HG02763 (cell line): ENCODE results near the gene NTF3.

Experiments
- ATAC-seq: cut with Tn5 transposase; IDR thresholded peaks from one replicate; pipeline ENCODE4 v1.9.1; 2021; ENCODE audit warnings: mild to moderate bottlenecking, moderate library complexity; ENCODE audit not compliant: unreplicated experiment

Gene NTF3

DNA sequence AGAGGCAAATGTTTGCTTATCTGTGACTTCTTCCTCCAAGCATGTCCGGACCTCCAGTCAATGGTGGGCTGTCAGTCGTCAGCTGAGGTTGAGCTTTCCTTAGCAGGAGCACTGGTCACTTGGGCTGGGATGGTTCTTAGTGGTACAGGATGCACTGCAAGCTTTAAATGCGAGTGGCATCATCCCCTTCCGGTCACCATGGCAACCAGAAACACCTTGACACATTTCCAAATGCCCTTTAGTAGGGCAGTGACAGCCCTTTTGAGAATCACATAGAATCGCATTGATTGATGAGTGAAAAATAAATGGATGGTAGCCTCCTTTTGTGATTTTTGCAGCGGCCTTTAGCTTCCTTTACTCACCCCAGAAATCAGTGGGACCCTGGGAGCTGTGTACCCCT is 24.1 kb downstream of the NTF3 start:
- ATAC-seq: no peak

GRCh38 chr12:5456906-5457305 is 25.0 kb downstream of the NTF3 start:
- ATAC-seq: no peak

- ATAC-seq: no peak
Measured at GRCh38 chr12:5458229-5459050, 26.5 kb downstream of the NTF3 start.

DNA sequence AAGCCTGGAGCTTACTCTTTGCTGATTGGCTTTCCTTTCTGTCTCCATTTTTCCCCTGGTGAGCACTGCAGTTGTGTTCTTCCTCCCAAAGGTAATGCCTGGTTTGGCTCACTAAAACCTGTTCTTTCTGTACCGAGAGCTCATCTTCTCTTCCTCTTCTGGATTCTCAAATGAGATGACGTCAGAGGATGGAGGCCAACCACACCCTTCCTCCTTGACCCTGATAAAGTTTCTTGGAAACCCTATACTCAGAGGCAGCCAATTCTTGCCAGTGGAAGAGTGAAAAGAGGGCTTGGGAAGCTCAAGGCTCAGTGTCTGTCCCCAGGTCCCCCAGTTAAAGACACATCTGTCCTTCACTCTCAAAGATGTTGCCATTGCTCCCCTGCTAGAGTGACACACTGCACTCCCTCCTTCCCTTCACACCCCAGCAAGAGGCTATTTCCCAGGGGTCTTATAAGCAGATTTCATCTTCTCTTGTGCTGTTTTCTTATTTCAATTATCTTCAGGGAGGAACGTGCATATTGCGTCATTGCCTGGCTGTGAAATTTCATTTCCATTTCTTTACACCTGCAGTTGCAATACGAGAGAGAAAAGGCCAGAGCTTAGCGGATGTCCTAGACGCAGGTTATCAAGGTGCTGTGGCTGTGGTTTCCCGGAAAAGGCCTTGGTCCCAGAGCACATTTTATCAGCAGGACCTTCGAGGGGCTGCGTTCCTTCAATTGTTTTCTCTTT is 27.3 kb downstream of the NTF3 start:
- ATAC-seq: no peak

- ATAC-seq: no peak
Measured at GRCh38 chr12:5460817-5461216, 28.9 kb downstream of the NTF3 start.

DNA sequence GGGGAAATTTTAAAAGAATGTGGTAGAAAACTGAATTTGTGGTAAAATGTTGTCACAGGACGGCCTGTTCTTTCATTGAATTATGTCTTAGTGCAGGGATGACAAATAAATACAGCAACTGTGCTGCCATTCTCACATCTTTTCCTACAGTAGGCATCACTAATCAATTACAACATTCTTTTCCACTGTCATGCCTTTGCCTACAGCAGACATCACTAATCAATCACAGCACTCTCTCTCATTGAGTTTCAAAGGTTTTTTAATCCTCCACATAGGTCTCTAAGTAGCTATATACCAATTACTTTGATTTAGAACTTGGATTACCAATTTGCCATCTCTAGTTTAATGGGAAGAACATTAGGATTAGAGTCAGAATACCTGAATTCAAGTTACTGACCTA is 30.1 kb downstream of the NTF3 start:
- ATAC-seq: no peak

GRCh38 chr12:5464096-5464495 is 32.2 kb downstream of the NTF3 start:
- no peak for ATAC-seq

GRCh38 chr12:5465384-5465783 is 33.5 kb downstream of the NTF3 start:
- ATAC-seq: no peak

DNA sequence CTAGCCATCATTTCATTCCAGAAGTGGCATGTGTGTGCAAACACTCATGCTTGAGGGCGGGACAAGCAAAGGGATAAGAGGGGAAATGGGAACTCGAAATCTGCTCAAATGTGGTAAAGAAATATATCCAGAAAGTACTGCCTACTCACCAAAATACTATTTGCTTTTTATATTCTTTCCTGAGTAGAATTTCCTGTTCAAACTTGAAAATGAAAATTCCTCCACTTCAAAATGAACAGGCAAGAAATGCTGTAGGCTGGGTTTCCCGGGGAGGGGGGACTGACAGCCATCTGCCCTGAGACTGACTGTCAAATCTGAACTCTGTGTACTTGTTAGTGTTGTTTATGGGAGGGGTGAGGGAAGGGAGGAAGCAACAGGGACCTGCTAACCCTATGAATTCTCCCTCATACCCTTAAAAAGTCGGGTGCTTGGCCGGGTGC is 34.6 kb downstream of the NTF3 start:
- ATAC-seq: no peak

DNA sequence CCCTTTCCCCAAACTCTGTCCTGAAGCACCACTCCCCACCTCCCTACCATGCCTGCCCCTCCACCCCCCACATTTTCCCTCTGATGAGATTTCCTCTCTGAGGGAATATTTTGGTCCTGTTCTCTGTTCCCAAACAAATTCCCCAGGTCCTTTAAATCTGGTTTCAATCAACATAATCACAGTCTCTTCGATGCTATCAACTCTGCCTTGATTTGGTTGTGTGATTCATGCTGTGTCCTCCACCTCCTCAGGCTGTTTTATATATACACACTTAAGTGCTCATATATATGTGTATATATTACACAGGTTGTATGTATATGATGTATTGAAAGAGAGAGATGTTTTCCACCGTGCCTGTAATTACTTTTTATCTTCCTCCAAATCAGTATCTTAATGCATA is 36.0 kb downstream of the NTF3 start:
- ATAC-seq: no peak

- no peak for ATAC-seq
Measured at GRCh38 chr12:5470221-5470620, 38.3 kb downstream of the NTF3 start.

- no peak for ATAC-seq
Measured at GRCh38 chr12:5470703-5471102, 38.8 kb downstream of the NTF3 start.

GRCh38 chr12:5473076-5473782 is 41.3 kb downstream of the NTF3 start:
- no peak for ATAC-seq

DNA sequence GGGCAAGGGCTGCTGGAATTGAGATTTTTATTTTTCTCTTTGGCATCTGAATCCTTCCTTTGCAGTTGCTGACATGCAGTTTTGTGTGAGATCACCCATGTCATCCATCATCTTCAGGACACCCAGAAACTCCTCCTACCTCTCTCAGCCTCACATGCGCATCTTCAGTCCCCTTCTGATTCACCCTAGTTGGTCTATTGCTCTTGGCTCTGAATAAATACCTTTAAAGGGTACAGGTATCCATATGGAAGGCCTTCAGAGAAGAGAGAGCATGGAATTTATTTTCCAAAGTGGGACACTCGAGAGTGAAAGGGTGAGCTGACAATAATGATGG is 41.8 kb downstream of the NTF3 start:
- no peak for ATAC-seq

GRCh38 chr12:5476356-5476755 is 44.4 kb downstream of the NTF3 start:
- ATAC-seq: no peak

DNA sequence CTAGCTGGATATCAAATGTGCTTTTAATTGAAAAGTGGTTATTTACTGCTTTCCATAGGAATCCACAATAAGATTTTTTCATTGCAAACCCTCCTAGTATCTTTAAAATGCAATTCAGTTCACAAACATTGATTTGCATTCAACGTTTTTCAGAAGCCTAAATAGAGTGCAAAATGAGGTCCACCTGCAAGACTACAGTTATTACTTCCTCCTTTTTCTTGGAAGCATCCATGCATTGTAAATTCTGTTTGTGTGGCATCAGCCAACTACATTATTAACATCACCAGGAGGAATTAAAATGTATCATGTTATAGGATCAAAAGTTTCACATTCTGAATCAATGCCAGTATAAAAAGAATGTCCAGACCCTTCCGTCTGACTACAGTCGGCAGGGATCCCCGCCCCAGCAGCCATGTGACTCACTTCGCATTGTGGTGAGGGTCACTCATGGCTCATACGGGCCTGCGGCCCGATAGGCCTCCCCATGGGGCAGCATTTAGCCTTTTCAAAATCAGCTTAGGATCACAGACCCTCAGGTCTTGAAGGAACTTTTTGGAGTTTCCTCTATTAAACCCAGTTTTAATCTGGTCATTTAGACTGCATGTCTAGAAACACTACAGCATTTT is 46.3 kb downstream of the NTF3 start:
- no peak for ATAC-seq

- ATAC-seq: no peak
Measured at GRCh38 chr12:5479761-5480160, 47.9 kb downstream of the NTF3 start.

DNA sequence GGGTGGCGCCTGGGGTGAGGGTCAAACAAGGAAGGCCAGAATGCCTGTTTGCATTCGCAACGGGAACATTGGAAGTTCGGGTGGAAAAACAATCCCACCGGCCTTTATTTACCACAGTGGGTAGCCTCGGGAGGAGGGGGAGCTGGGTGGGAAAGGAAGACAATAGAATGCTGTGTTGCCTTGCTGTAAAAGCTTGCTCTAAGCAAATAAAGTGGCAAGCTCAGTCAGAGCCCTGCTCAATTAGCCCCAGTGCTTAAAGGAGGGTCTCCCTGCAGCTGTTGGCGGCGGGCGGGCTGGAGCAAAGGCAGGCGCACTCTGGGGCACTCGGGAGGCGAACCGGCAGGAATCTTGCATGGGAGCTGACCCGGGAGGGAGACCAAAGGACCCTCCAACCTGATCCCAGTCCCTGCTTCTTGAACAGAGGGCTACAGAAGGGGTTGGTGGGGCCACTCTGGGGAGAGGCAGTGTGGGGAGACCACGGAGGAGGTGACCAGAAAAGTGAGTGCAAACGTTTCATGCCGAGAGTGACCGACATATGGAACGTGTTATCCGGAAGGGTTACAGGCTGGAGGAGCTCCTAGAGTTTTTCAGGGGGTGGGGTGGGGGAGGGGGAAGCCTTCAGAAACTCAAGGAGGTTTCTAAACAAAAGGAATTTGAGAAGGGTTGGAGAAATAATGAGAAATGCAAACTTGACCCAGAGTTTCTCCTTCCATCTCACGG is 48.5 kb downstream of the NTF3 start:
- no peak for ATAC-seq

GRCh38 chr12:5480938-5481303 is 49.0 kb downstream of the NTF3 start:
- ATAC-seq: no peak

DNA sequence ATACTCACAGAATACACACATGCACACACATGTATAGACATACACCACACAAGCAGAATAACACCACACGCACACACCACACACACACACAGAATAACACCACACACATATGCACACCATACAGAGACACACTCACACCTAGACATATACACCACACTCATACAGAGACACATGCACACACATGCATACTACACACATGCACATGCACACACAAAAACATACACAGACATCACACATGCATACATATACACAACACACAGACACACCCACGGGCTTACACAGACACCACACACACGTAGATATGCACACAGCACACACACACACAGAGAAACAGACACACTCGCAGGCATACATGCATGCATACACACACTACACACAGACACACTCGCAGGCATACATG is 49.7 kb downstream of the NTF3 start:
- no peak for ATAC-seq

- no peak for ATAC-seq
Measured at GRCh38 chr12:5484426-5484825, 52.5 kb downstream of the NTF3 start.
